ENCODE data around the gene TMEM184B. TPM values are rescaled to one million over a fixed set of nuclear protein-coding genes. Genes with fewer than 3 reads are reported as not detected.

TMEM184B gene
- total RNA-seq, 3 donors from 2014 or later, result 35.9 to 63.1 (median 38.2) TPM

DNA sequence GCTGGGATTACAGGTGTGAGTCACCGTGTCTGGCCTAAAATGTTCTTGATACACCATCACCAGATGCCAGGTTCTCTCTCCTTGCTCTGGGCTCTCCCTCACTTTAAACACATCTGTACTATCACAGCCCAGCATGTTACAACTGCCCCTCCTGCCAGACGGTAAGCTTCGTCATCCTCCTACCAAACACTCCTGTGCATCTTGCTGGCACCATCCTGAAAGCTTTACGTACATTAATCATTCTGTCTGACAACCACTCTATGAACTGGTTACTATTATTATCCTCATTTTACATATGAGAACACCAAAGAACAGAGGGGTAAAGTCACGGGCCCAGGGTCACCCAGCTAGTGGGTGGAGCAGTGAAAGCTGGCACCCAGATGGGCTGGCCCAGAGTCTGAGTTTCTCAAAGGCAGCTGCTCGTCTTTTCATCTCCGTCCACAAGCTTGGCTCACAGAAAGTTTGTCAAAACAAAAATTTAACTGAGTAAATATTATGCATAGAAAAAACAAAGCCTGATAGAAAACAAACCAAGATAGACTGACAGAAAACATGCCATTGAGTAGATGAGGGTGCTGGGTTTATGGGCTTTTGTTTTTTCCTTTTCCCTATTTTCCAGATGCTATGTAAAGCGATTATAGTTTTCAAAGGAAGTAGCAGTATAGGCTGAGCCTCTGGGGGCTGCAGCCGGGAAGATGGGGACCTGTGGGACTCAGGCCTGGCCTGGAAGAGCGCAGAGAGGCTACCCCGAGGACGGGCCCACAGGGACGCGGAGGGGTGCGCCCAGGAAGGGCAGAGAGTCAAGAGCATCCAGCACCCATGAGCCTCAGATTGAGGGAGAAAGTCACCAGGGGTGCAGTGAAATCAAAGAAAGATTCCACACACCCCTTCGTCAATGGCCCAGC lies 100.6 kb downstream of the TMEM184B start:
- no peak for TF ChIP-seq CTCF (IDR thresholded peaks at IDR 0.05)
- DNase-seq, result no peak
- H3K4me3 ChIP-seq, result no peak overlapping the region
- peaks cover 15% of the 10 kb centered on the region for H3K4me1 ChIP-seq (ENCODE audit: low read depth)
- ATAC-seq, result no peak
- H3K36me3 ChIP-seq (ENCODE audit: low read depth), result no peaks in the 10 kb centered on the region
- no peaks in the 10 kb centered on the region for H3K9me3 ChIP-seq
- intact Hi-C loops (cut with DNase I, micrococcal nuclease), result no loop called here

DNA sequence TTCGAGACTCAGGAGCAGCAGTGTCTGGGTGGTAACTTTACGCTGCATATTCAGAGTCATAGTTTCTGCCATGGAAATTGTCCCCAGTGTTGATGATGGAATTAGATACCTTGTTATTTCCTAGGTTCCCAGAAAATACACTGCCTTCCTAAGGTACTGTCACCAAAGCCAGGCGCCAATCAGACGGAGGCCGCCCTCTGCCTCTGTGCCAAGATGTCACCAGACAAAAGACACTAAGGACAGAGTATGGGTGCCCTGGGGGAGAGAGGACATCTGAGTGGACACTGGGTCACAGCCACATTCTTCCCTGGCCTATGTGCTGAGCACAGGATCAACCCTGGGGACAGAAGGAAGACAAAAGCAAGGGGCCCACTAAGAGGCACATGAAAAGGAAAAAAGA lies 102.3 kb downstream of the TMEM184B start:
- Histone ChIP-seq H3K4me1 (ENCODE audit: low read depth) (peaks cover 12% of the 10 kb centered on the region), H3K36me3 (ENCODE audit: low read depth) (no peaks in the 10 kb centered on the region), H3K4me3 (no peak overlapping the region), H3K9me3 (no peaks in the 10 kb centered on the region)
- intact Hi-C loops (cut with DNase I, micrococcal nuclease), result no loop called here
- no peak for TF ChIP-seq CTCF (IDR thresholded peaks at IDR 0.05)
- DNase-seq, result no peak
- ATAC-seq, result no peak

Other genes with a start within 250 kb of the TMEM184B start
- 10 to 100 TPM; 30.9 to 40.7 (median 37.9) TPM for gene PICK1, start 215.6 kb downstream of the TMEM184B start, total RNA-seq
- gene SLC16A8, start 188.8 kb downstream of the TMEM184B start, total RNA-seq, result not detected
- gene BAIAP2L2, start 162.3 kb downstream of the TMEM184B start, total RNA-seq, result 10 to 100 TPM; 33.9 to 92.3 (median 63.7) TPM
- 10 to 100 TPM; 28.5 to 38.7 (median 35.9) TPM for gene PLA2G6, start 91.2 kb downstream of the TMEM184B start, total RNA-seq
- 10 to 100 TPM; 16.7 to 26.5 (median 25.6) TPM for gene MAFF, start 71.0 kb downstream of the TMEM184B start, total RNA-seq
- 100 to 1,000 TPM in 1 of 3 donors, 10 to 100 TPM in 2; 87.8 to 100 (median 89.8) TPM for gene CSNK1E, start 44.4 kb upstream of the TMEM184B start, total RNA-seq
- not detected for gene KCNJ4, start 182.2 kb upstream of the TMEM184B start, total RNA-seq
- gene KDELR3, start 195.1 kb upstream of the TMEM184B start, total RNA-seq, result 10 to 100 TPM in 2 of 3 donors, 1 to 10 TPM in 1; 4.2 to 14.4 (median 11.3) TPM
- gene DDX17, start 233.3 kb upstream of the TMEM184B start, total RNA-seq, result 100 to 1,000 TPM; 279 to 464 (median 363) TPM

All from mucosa of descending colon (tissue), 3 donors.